HepG2 (cell line): ENCODE results near the gene SDC1. TPM values are rescaled to one million over a fixed set of nuclear protein-coding genes. Genes with fewer than 3 reads are reported as not detected.

Experiments
- AKNA ChIP-seq: sonication (generic); formaldehyde crosslinking; IDR thresholded peaks from 2 replicates; pipeline ENCODE4 v1.4.0; 2020; ENCODE audit warnings: missing genetic modification reagents, borderline replicate concordance
- HOXA9 ChIP-seq: sonication (generic); formaldehyde crosslinking; IDR thresholded peaks from 2 replicates; pipeline ENCODE4 v1.8.1; 2022; ENCODE audit warnings: missing genetic modification reagents, mild to moderate bottlenecking, moderate library complexity, borderline replicate concordance
- RORA ChIP-seq: sonication (generic); formaldehyde crosslinking; IDR thresholded peaks from 2 replicates; pipeline ENCODE4 v1.5.0; 2020; ENCODE audit warnings: mild to moderate bottlenecking, missing genetic modification reagents, moderate library complexity
- THYN1 ChIP-seq: sonication (generic); formaldehyde crosslinking; IDR thresholded peaks from 2 replicates; pipeline ENCODE4 v1.8.1; 2023; ENCODE audit warnings: low read depth, mild to moderate bottlenecking, moderate library complexity, missing genetic modification reagents, borderline replicate concordance
- U2AF2 ChIP-seq: fragments of 200-400 bp; formaldehyde crosslinking; IDR thresholded peaks from 2 replicates; pipeline ENCODE4 v1.6.1; 2017; ENCODE audit warnings: low read depth, mild to moderate bottlenecking, low read length
- ZNF362 ChIP-seq: sonication (generic); formaldehyde crosslinking; IDR thresholded peaks from 2 replicates; pipeline ENCODE4 v1.4.0; 2020; ENCODE audit warnings: missing genetic modification reagents, mild to moderate bottlenecking, borderline replicate concordance
- ZNF563 ChIP-seq: sonication (generic); formaldehyde crosslinking; IDR thresholded peaks from 2 replicates; pipeline ENCODE4 v1.8.0; 2022; ENCODE audit warnings: mild to moderate bottlenecking, moderate library complexity, missing genetic modification reagents
- ZNF639 ChIP-seq: conservative IDR thresholded peaks from 2 replicates; pipeline ENCODE4 v1.6.1; 2018; ENCODE audit warnings: missing genetic modification reagents
- polyA plus RNA-seq, 8 experiments: library from polyadenylated mRNA; depleted of rRNA in 3 of 8; stranded (reverse) in 7 of 8; unstranded in 1 of 8; fragments of >200 nt; fragmentation: Illumina TruSeq in 4 of 8; extraction: Trizol in 4 of 8; gene quantifications; 2 replicates each; pipeline versions ENCODE4 v1.2.1 to v1.2.3, GENCODE V29; 2011 to 2016; ENCODE audit warnings: low read depth in 4 of 8, missing spikeins in 1 of 8, mixed read lengths in 1 of 8; ENCODE audit not compliant: insufficient read depth in 1 of 8
- total RNA-seq, 5 experiments: library from RNA; depleted of rRNA; stranded (reverse); fragments of >200 nt; fragmentation: Illumina TruSeq; extraction: Trizol; gene quantifications; 2 replicates each; pipeline ENCODE4 v1.2.3, GENCODE V29; 2016; ENCODE audit warnings: low read depth in 1 of 5
- TF ChIP-seq, protein P1 (sequence below): sonication (generic); formaldehyde crosslinking; IDR thresholded peaks from 2 replicates; pipeline ENCODE4 v1.4.0; 2020; ENCODE audit warnings: mild to moderate bottlenecking, missing genetic modification reagents
- TF ChIP-seq, protein P2 (sequence below): sonication (generic); formaldehyde crosslinking; IDR thresholded peaks from 2 replicates; pipeline ENCODE4 v1.5.0; 2020; ENCODE audit warnings: missing genetic modification reagents, mild to moderate bottlenecking, borderline replicate concordance

The SDC1 gene
- total and polyA plus RNA-seq, 2 of the 13 experiments (the other 11 are each of a cell fraction or from before 2014, with no cell fraction given) = 108 to 119 TPM

- TF ChIP-seq THYN1 (CRISPR knock-in tag) (no peak; the same call in 1 of the 2 replicates), RORA (CRISPR knock-in tag) (no peak), U2AF2 (no peak), ZNF563 (CRISPR knock-in tag) (peak; percentile 57; the same call in 1 of the 2 replicates), AKNA (CRISPR knock-in tag) (no peak), ZNF639 (CRISPR knock-in tag) (no peak), ZNF362 (no peak), HOXA9 (peak; percentile 56)
- TF ChIP-seq, protein P1, sequence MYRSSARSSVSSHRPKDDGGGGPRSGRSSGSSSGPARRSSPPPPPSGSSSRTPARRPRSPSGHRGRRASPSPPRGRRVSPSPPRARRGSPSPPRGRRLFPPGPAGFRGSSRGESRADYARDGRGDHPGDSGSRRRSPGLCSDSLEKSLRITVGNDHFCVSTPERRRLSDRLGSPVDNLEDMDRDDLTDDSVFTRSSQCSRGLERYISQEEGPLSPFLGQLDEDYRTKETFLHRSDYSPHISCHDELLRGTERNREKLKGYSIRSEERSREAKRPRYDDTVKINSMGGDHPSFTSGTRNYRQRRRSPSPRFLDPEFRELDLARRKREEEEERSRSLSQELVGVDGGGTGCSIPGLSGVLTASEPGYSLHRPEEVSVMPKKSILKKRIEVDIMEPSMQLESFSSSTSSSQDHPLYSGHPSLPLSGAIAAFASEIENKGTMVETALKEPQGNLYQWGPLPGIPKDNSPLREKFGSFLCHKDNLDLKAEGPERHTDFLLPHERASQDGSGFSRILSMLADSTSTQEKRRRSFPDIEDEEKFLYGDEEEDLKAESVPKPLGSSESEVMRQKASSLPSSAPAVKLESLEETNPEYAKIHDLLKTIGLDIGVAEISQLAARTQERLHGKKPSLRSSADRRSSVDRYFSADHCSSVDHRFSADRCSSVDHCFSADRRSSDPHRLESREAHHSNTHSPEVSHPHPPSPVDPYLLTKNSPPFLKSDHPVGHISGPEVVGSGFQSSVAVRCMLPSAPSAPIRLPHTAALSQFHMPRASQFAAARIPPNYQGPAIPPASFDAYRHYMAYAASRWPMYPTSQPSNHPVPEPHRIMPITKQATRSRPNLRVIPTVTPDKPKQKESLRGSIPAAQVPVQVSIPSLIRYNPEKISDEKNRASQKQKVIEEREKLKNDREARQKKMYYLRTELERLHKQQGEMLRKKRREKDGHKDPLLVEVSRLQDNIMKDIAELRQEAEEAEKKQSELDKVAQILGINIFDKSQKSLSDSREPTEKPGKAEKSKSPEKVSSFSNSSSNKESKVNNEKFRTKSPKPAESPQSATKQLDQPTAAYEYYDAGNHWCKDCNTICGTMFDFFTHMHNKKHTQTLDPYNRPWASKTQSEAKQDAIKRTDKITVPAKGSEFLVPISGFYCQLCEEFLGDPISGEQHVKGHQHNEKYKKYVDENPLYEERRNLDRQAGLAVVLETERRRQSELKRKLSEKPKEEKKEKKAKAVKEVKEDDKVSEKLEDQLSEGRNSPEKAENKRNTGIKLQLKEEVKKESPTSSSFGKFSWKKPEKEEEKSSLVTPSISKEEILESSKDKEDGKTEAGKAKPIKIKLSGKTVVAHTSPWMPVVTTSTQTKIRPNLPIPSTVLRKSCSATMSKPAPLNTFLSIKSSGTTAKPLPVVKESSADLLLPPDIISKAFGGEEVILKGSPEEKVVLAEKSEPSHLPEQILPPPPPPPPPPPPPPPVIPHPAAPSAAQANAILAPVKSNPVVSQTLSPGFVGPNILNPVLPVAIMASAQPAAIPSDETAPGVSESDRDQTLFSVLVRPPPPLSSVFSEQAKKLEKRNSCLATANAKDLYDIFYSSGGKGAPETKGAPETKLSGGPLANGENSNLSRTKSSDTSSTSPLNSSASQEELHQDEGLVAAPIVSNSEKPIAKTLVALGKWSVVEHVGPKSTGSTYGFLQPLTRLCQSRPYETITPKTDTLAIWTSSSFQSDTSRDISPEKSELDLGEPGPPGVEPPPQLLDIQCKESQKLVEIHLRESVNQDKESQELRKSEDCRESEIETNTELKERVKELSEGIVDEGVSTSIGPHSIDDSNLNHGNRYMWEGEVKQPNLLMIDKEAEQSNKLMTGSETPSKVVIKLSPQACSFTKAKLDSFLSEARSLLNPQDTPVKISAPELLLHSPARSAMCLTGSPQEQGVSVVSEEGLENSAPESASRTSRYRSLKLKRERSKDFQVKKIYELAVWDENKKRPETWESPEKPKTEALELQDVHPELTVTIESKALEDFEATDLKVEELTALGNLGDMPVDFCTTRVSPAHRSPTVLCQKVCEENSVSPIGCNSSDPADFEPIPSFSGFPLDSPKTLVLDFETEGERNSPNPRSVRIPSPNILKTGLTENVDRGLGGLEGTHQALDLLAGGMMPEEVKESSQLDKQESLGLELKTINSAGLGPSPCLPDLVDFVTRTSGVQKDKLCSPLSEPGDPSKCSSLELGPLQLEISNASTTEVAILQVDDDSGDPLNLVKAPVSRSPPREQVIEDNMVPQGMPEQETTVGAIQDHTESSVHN (CRISPR knock-in tag) = peak; percentile 60; the same call in 1 of the 2 replicates
- TF ChIP-seq, protein P2, sequence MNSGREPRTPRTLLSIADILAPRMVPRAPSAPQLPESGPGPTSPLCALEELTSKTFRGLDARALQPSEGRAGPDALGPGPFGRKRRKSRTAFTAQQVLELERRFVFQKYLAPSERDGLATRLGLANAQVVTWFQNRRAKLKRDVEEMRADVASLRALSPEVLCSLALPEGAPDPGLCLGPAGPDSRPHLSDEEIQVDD (CRISPR knock-in tag) = peak; percentile 91; the same call in 1 of the 2 replicates
These were observed at the start of gene SDC1 (continued) for GRCh38 chr2:20224716-20225293.
